GM19351 (cell line): ENCODE results near the gene BEST1.
"Not testable (repeated sequence)": the region's sequence is repeated elsewhere in the genome, so short reads cannot be mapped to it uniquely, and the experiment has no call there.

Experiments used
- ATAC-seq: cut with Tn5 transposase; IDR thresholded peaks from one replicate; pipeline ENCODE4 v1.9.1; 2021; ENCODE audit warnings: mild to moderate bottlenecking, moderate library complexity; ENCODE audit not compliant: unreplicated experiment

Gene BEST1

DNA sequence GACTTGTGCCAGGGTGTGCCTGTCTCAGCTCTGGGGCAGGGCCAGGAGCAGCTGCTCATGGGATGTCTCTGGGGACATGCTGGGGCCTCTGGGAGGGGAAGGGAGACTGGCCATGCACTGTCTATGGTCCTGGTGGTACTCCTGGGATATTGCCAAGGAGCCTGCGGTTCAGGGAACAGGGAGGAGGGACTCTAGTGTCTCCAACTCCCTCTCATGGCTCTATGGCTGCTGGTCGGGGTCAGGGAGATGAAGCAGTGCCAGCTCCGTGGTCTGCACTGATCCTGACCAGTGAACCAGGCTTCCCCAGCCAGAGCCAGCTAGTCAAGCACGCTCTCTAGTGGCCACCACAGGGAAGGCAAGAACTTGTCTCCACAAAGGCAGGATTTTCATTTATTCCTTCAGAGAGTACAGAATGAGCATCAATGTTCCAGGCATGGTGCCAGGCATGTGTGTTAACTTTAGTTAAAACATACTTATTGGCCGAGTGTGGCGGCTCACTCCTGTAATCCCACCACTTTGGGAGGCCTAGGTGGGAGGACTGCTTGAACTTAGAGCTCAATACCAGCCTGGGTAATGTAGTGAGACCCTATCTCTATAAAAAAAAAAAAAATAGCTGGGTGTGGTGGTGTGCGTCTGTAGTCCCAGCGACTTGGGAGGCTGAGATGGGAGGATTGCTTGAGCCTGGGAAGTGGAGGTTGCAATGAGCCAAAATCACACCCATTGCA is 2.5 kb upstream of the BEST1 start:
- ATAC-seq = no peak

DNA sequence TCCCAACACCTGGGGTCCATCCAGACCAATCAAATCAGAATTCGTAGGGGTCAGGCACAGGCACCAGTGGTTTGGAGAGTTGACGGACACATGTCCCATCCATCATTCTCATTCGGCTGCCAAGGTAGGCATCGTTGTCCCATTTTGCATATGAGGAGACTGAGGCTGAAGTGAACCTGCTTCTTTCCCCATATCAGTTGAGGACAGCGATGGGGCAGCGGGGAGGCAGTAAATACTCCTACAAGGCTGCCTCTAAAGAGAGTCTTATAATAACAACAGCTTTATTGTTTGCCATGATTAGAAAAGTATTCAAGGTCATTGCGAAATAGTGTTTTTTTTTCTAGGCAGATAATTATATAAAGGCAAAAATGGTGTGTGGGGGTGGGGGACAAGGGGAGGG is 1.6 kb upstream of the BEST1 start:
- no peak for ATAC-seq

DNA sequence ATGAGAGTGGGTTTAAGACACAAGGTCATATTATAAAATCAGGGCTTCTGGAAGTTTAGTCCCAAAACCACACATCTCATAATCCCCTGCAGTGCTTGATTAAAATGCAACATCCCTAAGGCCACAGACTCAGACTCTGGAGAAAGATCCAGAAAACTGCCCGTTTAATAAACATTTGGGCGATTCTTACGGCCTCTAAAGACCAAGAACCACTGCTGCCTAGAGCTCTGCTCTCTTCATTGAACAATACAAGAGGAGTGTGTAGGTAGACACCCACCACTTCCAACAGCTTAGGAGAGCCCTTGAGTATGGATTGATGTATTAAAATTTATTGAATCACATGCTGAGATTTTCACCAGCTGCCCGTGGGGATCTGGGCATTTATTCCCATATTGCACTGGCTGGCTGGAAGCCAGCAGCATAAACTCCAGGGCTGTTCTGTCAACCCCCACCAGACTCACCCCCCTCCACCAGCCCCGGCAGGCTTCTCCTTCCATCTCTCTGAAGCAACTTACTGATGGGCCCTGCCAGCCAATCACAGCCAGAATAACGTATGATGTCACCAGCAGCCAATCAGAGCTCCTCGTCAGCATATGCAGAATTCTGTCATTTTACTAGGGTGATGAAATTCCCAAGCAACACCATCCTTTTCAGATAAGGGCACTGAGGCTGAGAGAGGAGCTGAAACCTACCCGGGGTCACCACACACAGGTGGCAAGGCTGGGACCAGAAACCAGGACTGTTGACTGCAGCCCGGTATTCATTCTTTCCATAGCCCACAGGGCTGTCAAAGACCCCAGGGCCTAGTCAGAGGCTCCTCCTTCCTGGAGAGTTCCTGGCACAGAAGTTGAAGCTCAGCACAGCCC is 749 bp upstream of the BEST1 start:
- no peak for ATAC-seq

DNA sequence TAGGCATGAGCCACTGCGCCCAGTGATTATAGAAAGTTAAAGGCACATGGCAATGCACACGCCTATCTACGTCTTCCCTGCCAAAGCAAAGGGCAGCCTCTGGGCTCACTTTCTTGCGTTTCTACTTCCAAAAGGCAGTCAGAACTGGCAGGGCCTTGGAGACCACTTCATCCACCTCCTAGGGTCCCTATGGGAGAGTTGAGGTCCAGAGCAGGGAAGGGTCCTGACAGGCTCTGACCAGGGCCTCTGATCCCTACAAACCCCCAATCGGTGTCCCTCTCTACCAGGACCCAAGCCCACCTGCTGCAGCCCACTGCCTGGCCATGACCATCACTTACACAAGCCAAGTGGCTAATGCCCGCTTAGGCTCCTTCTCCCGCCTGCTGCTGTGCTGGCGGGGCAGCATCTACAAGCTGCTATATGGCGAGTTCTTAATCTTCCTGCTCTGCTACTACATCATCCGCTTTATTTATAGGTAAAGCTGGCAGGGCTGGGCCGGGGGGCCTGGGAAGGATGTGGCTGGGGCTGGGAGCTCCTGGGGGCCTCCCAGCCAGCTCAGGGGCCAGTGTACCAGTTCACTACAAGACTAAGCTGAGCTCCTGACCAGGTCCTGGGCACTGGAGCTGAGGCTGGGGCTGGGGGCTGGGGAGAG is 1.5 kb downstream of the BEST1 start:
- no peak for ATAC-seq

DNA sequence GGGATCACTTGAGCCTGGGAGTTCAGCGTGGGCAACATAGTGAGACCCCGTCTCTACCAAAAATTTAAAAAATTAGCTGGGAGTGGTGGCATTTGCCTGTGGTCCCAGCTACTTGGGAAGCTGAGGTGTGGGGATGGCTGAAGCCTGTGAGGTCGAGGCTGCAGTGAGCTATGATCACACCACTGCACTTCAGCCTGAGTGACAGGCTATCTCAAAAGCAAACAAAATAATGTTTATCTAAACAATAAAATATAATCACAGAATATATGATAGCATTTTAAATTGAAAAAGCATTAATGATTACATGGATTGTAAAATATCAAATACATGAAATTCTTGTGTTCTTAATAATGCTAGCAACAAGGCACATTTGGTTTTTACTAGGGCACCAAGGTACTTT is 2.7 kb downstream of the BEST1 start:
- no peak for ATAC-seq

DNA sequence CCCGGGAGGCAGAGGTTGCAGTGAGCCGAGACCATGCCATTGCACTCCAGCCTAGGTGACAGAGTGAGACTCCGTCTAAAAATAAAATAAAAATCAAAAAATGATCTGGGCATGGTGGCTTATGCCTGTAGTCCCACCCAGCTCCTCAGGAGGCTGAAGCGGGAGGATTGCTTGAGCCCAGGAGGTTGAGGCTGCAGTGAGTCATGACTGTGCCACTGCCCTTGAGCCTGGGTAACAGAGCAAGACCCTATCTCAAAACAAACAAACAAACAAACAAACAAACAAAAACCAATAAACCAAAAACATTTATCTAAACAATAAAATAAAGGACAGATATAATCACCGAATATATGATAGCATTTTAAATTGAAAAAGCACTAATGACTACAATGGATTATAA is 3.5 kb downstream of the BEST1 start:
- ATAC-seq = not testable (repeated sequence)

DNA sequence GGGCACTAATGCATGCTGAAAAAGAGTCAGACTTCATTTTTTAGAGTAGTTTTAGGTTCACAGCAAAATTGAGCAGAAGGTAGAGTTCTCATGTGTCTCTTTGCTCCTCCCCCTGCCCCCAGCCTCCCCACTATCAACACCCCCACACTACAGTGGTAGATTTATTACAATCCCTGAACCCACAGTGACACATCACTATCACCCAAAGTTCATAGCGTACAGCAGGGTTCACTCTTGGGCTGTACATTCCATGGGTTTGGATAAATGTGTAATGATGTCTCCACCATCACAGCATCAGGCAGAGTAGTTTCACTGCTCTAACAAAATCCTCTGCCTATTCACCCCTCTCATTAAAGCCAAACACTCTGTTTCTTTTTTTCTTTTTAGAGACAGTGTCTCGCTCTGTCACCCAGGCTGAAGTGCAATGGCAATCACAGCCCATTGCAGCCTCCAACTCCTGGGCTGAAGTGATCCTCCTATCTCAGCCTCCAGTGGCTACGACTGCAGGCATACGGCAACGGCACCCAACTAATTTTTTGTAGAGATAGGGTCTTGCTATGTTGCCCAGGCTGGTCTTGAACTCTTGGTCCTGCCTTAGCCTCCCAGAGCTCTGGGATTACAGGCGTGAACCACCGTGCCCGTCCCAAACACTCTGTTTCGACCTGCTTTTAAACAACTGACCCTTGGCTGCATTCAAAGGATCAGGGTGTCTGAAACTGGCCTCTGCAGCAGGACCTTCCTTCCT is 4.1 kb downstream of the BEST1 start:
- no peak for ATAC-seq

DNA sequence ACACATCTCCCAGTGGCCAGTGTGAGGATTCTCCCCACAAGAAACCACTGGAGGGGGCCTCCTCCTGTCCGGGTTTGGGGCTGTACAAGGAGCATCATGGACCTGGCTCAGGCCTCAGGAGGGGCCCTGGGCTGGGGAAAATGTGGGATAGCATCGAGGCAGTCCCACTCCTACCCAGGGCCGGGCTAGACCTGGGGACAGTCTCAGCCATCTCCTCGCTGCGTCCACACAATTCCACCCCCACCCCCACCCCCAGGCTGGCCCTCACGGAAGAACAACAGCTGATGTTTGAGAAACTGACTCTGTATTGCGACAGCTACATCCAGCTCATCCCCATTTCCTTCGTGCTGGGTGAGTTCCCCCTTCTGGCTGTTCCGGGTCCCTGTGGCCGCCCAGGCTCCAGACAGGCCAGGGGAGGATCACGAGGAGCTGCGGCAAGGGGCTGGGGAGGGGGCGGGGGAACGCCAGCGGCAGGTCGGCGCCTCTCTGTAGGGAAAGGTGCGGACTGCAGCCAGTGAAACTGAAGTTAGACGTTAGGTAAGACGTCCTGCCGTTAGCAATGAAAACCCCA is 4.8 kb downstream of the BEST1 start:
- ATAC-seq = no peak

DNA sequence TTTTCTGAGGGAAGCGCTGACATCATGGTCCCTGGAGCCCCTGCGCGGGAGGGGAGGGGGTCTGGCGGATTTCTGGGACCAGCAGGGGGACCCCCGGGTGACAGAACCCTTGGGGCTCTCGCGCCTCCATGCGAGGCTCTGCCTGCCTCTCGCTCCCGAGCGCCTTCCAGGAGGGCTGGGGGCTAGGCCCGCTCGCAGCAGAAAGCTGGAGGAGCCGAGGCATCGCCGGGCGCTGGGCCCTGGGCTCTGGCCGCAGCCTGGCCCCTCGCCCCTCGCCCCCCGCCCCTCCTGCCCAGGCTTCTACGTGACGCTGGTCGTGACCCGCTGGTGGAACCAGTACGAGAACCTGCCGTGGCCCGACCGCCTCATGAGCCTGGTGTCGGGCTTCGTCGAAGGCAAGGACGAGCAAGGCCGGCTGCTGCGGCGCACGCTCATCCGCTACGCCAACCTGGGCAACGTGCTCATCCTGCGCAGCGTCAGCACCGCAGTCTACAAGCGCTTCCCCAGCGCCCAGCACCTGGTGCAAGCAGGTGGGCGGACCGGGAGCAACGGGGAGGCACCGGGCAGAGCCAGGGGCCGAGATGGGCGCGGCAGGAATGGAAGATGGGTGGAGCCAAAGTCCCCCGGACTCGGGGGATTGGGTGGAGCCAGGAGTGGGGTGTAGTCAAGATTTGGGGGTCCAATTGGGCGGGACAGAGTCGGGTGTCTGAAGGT is 5.4 kb downstream of the BEST1 start:
- ATAC-seq = no peak

DNA sequence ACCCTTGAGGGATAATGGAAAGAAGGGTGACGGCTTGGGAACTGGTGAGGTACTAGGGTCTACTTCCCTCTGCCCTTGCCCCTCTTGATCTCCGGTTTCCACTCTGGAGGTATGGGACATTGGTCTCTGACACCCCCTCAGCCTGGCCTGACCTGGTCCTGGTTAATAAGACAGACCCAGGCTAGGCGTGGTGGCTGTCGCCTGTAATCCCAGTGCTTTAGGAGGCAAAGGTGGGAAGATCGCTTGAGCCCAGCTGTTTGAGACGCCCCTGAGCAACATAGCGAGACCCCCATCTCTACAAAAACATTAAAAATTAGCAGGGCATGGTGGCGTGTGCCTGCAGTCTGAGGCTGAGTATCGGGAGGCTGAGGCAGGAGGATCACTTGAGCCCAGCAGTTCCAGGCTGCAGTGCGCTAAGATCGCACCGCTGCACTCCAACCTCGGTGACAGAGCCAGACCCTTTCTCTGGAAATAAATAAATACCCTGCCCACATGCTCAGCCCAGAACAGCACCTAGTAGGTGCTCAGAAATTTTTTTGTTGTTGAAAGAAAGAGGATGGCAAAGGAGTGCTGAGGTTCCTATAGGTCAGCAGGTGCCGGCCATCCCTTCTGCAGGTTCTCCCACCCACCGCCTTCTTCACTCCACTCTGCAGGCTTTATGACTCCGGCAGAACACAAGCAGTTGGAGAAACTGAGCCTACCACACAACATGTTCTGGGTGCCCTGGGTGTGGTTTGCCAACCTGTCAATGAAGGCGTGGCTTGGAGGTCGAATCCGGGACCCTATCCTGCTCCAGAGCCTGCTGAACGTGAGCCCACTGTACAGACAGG is 6.3 kb downstream of the BEST1 start:
- no peak for ATAC-seq

DNA sequence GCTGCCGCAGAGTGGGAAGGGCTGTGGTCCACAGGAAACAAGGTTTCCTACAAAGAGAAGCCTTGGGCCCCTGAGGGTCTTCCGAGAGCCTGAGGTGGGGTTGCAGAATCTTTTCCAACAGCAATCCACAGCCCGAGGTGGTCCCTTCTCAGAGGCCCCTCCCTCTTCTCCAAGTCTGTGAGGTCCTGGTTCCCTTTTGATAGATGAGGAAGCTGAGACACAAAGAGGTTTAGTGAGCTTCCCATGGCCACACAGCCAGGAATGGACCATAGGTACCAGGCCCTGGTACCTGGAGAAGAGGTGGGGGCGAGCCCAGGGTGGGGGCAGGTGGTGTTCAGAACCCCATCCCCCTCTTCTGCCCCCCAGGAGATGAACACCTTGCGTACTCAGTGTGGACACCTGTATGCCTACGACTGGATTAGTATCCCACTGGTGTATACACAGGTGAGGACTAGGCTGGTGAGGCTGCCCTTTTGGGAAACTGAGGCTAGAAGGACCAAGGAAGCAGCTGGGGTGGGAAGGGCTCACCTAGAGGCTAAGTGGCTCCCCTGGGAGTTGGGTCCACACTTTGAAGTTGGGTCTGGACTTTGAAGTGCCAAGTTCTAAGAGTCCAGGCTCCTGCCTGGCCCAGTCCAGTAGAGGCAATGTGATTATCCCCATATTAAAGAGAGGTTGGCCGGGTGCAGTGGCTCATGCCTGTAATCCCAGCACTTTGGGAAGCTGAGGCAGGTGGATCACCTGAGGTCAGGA is 7.0 kb downstream of the BEST1 start:
- ATAC-seq = no peak

DNA sequence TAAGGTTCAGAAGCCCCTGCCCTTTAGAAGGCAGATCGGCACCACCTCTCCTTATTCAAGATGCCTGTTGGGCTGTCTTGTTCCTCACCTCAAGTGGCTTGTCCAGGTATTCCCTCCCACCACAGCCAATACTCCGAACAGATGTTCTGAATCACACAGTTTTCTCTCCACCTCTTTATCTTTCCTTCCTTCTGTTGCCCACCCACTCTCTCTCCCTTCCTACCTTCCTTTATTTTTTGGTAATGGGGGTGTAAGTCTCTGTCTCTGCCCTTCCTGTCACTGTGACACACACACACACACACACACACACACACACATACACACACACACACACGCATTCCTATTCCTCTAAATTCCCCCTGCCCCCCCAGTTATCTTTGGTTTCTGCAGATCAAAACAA is 8.4 kb downstream of the BEST1 start:
- ATAC-seq = no peak

DNA sequence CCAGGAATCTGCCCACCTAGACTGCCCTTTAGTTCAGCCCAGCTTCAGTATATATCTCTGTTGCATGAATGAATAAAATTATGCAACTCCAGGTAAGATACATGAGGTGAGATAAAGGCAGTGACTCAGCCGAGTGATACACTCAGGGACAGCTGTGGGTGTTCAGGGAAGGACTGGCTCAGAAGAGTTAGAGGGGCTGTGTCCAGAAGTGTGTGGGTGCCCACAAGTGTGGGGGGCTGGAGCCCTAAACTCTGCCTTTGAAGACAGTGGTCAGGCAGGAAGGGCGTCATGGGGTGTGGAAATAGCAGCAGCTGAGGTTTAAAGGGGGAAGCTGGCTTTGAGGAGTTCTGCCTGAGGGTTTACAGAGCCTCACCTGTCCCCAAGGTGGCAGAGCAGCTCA is 9.0 kb downstream of the BEST1 start:
- no peak for ATAC-seq

DNA sequence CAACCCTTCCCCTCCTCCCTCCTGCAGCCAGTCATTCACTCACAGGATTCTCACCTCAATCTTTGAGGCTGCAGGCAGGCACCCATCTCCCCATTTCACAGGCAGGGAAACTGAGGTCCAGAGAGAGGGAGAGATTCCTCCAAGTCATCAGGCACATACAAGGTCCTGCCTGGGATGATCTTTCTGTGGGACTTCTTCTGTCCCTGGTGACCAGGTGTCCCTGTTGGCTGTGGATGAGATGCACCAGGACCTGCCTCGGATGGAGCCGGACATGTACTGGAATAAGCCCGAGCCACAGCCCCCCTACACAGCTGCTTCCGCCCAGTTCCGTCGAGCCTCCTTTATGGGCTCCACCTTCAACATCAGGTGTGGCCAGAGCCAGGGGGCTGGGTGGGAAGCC is 9.5 kb downstream of the BEST1 start:
- no peak for ATAC-seq

DNA sequence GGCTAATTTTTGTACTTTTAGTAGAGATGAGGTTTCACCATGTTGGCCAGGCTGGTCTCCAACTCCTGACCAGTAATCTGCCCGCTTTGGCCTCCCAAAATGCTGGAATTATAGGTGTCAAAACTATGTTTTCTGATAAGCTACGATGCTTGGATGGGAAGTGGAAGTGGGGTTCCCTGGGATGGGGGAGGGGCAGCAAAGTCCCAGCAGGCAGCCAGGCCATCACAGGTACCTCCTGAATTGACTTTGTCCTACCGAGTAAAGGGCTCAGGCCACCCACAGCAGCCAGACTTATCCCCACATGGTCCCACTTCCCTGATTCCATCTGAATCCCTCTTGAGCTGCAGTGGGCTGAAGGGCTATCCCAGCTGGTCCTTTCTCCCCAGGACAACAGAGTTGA is 10.4 kb downstream of the BEST1 start:
- no peak for ATAC-seq

DNA sequence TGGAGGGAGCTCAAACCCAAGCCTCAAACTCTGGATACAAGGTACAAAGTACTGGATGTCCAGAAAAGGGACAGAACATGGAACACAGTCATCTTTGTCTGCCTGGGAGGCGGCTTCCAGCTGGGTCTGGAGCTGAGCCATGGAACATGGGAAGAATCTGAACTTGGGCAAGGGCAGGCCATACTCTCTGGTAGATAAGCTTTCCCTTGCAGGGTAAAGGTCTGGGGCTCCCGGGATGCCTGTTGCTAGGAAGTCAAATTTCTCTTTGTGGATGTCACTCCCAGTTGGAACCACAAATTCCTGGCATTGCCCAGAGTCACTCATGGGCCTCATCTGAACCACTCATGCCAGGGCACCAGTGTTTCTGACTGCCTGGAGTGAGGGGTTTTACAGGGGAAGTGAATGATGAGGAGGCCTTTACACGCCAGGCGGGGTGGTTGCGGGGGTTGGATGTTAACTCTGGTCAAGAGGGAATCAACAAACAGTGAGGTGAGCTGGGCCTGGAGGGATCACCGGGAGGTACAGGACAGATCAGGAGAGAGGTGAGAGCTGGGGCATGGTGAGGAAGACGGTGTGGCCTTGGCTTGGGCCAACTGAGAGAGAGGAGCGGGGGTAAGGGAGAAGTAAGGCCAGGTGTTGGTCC is 11.5 kb downstream of the BEST1 start:
- ATAC-seq = no peak

DNA sequence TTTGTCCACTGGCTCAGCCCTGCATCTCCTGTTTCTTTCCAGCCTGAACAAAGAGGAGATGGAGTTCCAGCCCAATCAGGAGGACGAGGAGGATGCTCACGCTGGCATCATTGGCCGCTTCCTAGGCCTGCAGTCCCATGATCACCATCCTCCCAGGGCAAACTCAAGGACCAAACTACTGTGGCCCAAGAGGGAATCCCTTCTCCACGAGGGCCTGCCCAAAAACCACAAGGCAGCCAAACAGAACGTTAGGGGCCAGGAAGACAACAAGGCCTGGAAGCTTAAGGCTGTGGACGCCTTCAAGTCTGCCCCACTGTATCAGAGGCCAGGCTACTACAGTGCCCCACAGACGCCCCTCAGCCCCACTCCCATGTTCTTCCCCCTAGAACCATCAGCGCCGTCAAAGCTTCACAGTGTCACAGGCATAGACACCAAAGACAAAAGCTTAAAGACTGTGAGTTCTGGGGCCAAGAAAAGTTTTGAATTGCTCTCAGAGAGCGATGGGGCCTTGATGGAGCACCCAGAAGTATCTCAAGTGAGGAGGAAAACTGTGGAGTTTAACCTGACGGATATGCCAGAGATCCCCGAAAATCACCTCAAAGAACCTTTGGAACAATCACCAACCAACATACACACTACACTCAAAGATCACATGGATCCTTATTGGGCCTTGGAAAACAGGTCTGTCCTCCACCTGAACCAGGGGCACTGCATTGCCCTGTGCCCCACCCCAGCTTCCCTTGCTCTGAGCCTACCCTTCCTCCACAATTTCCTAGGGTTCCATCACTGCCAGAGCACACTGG is 12.3 kb downstream of the BEST1 start:
- no peak for ATAC-seq

DNA sequence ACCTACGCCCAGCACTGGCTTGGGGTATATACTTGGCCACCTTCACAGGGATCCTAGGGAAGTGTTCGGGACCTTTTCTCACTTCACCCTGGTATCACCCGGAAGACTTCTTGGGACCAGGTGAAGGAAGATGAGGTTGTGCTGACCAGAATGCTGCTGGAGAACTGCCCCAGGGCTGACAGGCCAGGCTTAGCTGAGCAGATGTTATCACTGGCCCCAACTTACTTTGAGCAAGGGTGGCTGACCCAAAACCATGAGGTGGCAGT is 12.8 kb downstream of the BEST1 start:
- no peak for ATAC-seq
